HCEC 1CT (cell line): ENCODE measurements around the gene AFAP1.
"Not testable (repeated sequence)": the region's sequence is repeated elsewhere in the genome, so short reads cannot be mapped to it uniquely, and the experiment has no call there.

ENCODE experiments used
- DNase-seq: peaks from one replicate; pipeline ENCODE4 v3.0.0-alpha.2; 2017

Gene AFAP1

GRCh38 chr4:7945709-7946380 is 6.2 kb upstream of the AFAP1 start:
- DNase-seq = no peak

- DNase-seq = no peak
These were observed 5.0 kb upstream of the AFAP1 start for GRCh38 chr4:7944599-7945220.

- not testable (repeated sequence) for DNase-seq
These were observed 4.0 kb upstream of the AFAP1 start for GRCh38 chr4:7943688-7944087.

GRCh38 chr4:7943211-7943610 is 3.5 kb upstream of the AFAP1 start:
- no peak for DNase-seq

GRCh38 chr4:7941965-7942496 is 2.4 kb upstream of the AFAP1 start:
- DNase-seq = no peak

GRCh38 chr4:7941111-7941964 is 1.7 kb upstream of the AFAP1 start:
- DNase-seq = peak; percentile 33

- DNase-seq = peak; percentile 49
These were observed 868 bp downstream of the AFAP1 start for GRCh38 chr4:7938609-7939376.

- no peak for DNase-seq
These were observed 1.4 kb downstream of the AFAP1 start for GRCh38 chr4:7938266-7938608.

GRCh38 chr4:7937006-7937405 is 2.7 kb downstream of the AFAP1 start:
- no peak for DNase-seq

GRCh38 chr4:7933651-7934510 is 5.8 kb downstream of the AFAP1 start:
- DNase-seq = no peak

- no peak for DNase-seq
These were observed 7.4 kb downstream of the AFAP1 start for GRCh38 chr4:7932287-7932686.

GRCh38 chr4:7929118-7929951 is 10.3 kb downstream of the AFAP1 start:
- no peak for DNase-seq

GRCh38 chr4:7928711-7929110 is 10.9 kb downstream of the AFAP1 start:
- no peak for DNase-seq

- no peak for DNase-seq
These were observed 12.8 kb downstream of the AFAP1 start for GRCh38 chr4:7926822-7927221.

- DNase-seq = no peak
These were observed 15.1 kb downstream of the AFAP1 start for GRCh38 chr4:7924570-7924969.

- no peak for DNase-seq
These were observed 15.5 kb downstream of the AFAP1 start for GRCh38 chr4:7924163-7924562.

- DNase-seq = no peak
These were observed 17.2 kb downstream of the AFAP1 start for GRCh38 chr4:7922466-7922865.

GRCh38 chr4:7918981-7919380 is 20.7 kb downstream of the AFAP1 start:
- no peak for DNase-seq

- DNase-seq = not testable (repeated sequence)
These were observed 21.5 kb downstream of the AFAP1 start for GRCh38 chr4:7918187-7918586.

GRCh38 chr4:7917669-7918068 is 22.0 kb downstream of the AFAP1 start:
- DNase-seq = no peak

GRCh38 chr4:7915875-7916242 is 23.8 kb downstream of the AFAP1 start:
- DNase-seq = no peak
